Left ventricle myocardium inferior (tissue), 1 donor: ENCODE results near the gene ZNF654. TPM values are rescaled to one million over a fixed set of nuclear protein-coding genes. Genes with fewer than 3 reads are reported as not detected.

Source experiments
- DNase-seq: peaks from one replicate; pipeline ENCODE4 v3.0.0-alpha.2; 2020
- H3K27ac ChIP-seq: fragments of 200-600 bp; replicated peaks from 2 replicates; pipeline ENCODE4 v1.8.0; 2021
- H3K27me3 ChIP-seq: fragments of 200-600 bp; 2 replicates; pipeline ENCODE4 v1.8.0; 2021; ENCODE audit warnings: low read depth
- H3K36me3 ChIP-seq: fragments of 200-600 bp; 2 replicates; pipeline ENCODE4 v1.8.0; 2021
- H3K4me1 ChIP-seq: fragments of 200-600 bp; 2 replicates; pipeline ENCODE4 v1.8.0; 2021
- H3K4me3 ChIP-seq: fragments of 200-600 bp; 2 replicates; pipeline ENCODE4 v1.8.0; 2021; ENCODE audit warnings: mild to moderate bottlenecking, moderate library complexity
- H3K9me3 ChIP-seq: fragments of 200-600 bp; replicated peaks from 2 replicates; pipeline ENCODE4 v1.8.0; 2021
- CTCF ChIP-seq: fragments of 200-600 bp; IDR thresholded peaks from 2 replicates; pipeline ENCODE4 v1.8.0; 2021; ENCODE audit warnings: antibody characterized with exemption, mild to moderate bottlenecking, borderline replicate concordance
- intact Hi-C: fragments of 100-400 bp; cut with micrococcal nuclease; formaldehyde crosslinking; loops from one replicate; pipeline ENCODE4 v1.11.0; 2022
- total RNA-seq: library from RNA; stranded (reverse); fragmentation: NEBNext Ultra II Directional; extraction: Animal tissue kit (Norgen Biotek cat#: 25700); gene quantifications from one replicate; pipeline ENCODE4 v1.2.1, GENCODE V29; 2021
- donor health status: DM: no; HTN: yes; CAD: no; lungs with severe emphysema.

Gene ZNF654
- total RNA-seq, 1 donor from 2014 or later: 9.9 TPM

GRCh38 chr3:88131695-88132094, 72.6 kb downstream of the ZNF654 start:
- Histone ChIP-seq H3K4me1 (peaks cover 14% of the 10 kb centered on the region), H3K27me3 (no peaks in the 10 kb centered on the region), H3K9me3 (no peaks in the 10 kb centered on the region), H3K4me3 (no peak overlapping the region), H3K27ac (no peak overlapping the region), H3K36me3 (peaks cover 36% of the 10 kb centered on the region)
- no peak for TF ChIP-seq CTCF
- DNase-seq: no peak
- intact Hi-C loops: no loop called here

GRCh38 chr3:88132894-88133293, 73.8 kb downstream of the ZNF654 start:
- no peak for TF ChIP-seq CTCF
- Histone ChIP-seq H3K27me3 (no peaks in the 10 kb centered on the region), H3K27ac (no peak overlapping the region), H3K4me1 (peaks cover 14% of the 10 kb centered on the region), H3K36me3 (peaks cover 41% of the 10 kb centered on the region), H3K4me3 (no peak overlapping the region), H3K9me3 (no peaks in the 10 kb centered on the region)
- intact Hi-C loops: no loop called here
- DNase-seq: no peak

GRCh38 chr3:88133711-88134263, 74.7 kb downstream of the ZNF654 start:
- Histone ChIP-seq H3K4me1 (peaks cover 14% of the 10 kb centered on the region), H3K9me3 (no peaks in the 10 kb centered on the region), H3K4me3 (no peak overlapping the region), H3K36me3 (peaks cover 44% of the 10 kb centered on the region), H3K27ac (no peak overlapping the region), H3K27me3 (no peaks in the 10 kb centered on the region)
- TF ChIP-seq CTCF: no peak
- DNase-seq: no peak
- intact Hi-C loops: no loop called here

- no peaks in the 10 kb centered on the region for H3K9me3 ChIP-seq
- H3K27ac ChIP-seq: no peak overlapping the region
- H3K4me3 ChIP-seq: no peak overlapping the region
- peaks cover 56% of the 10 kb centered on the region for H3K36me3 ChIP-seq
- H3K27me3 ChIP-seq: no peaks in the 10 kb centered on the region
- TF ChIP-seq CTCF: no peak
- no peaks in the 10 kb centered on the region for H3K4me1 ChIP-seq
- DNase-seq: no peak
- intact Hi-C loops: no loop called here
These were observed 78.8 kb downstream of the ZNF654 start for GRCh38 chr3:88137836-88138235.

GRCh38 chr3:88141458-88142083, 82.5 kb downstream of the ZNF654 start:
- H3K36me3 ChIP-seq: peaks cover 40% of the 10 kb centered on the region
- H3K27me3 ChIP-seq: no peaks in the 10 kb centered on the region
- H3K27ac ChIP-seq: no peak overlapping the region
- intact Hi-C loops: no loop called here
- no peak for DNase-seq
- H3K4me1 ChIP-seq: no peaks in the 10 kb centered on the region
- no peak overlapping the region for H3K4me3 ChIP-seq
- no peak for TF ChIP-seq CTCF
- no peaks in the 10 kb centered on the region for H3K9me3 ChIP-seq
